ENCODE data around the gene OVCA2.

DNA sequence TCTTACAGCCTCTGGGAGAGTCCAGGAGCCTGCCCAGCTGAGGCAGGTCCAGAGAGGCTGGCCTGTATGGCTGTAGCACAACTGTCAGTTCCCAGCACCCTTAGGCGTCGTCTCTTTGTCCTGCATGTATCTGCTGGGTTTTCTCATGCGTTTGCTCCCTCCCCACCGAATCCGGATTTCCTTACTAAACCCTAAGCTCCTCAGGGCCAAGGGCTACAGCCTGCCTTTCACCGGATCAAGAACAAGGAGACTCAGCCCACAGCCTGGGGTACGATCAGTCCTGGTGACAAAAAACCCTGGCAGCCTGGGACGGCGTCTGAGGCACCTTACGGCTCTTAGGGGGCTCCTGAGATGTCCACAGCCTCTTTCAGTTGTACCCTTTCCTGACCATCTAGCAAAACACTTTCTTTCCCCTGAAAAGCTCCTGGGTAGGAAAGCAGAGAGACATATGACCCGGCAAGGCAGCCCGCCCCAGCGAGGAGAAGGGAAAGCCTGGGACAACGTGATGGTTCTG lies 25.3 kb downstream of the OVCA2 start:
- TF ChIP-seq, protein P1, sequence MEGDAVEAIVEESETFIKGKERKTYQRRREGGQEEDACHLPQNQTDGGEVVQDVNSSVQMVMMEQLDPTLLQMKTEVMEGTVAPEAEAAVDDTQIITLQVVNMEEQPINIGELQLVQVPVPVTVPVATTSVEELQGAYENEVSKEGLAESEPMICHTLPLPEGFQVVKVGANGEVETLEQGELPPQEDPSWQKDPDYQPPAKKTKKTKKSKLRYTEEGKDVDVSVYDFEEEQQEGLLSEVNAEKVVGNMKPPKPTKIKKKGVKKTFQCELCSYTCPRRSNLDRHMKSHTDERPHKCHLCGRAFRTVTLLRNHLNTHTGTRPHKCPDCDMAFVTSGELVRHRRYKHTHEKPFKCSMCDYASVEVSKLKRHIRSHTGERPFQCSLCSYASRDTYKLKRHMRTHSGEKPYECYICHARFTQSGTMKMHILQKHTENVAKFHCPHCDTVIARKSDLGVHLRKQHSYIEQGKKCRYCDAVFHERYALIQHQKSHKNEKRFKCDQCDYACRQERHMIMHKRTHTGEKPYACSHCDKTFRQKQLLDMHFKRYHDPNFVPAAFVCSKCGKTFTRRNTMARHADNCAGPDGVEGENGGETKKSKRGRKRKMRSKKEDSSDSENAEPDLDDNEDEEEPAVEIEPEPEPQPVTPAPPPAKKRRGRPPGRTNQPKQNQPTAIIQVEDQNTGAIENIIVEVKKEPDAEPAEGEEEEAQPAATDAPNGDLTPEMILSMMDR (conservative IDR thresholded peaks at IDR 0.05) = no peak
- TF ChIP-seq ZFX (IDR thresholded peaks at IDR 0.05) = no peak

Data from C4-2B (cell line).